Urinary bladder (tissue), 4 donors: ENCODE data around the gene PRSS56. TPM values are rescaled to one million over a fixed set of nuclear protein-coding genes. Genes with fewer than 3 reads are reported as not detected.
"Not testable (repeated sequence)": the region's sequence is repeated elsewhere in the genome, so short reads cannot be mapped to it uniquely, and the experiment has no call there.

ENCODE experiments used
- DNase-seq: peaks from one replicate; pipeline ENCODE4 v3.0.0-alpha.2; 2015; ENCODE audit errors: extremely low spot score
- H3K27ac ChIP-seq: one replicate; pipeline ENCODE4 v1.5.1; 2013; ENCODE audit warnings: low read depth, mild to moderate bottlenecking, moderate library complexity
- H3K36me3 ChIP-seq: one replicate; pipeline ENCODE4 v1.6.1; 2013; ENCODE audit warnings: mild to moderate bottlenecking, moderate library complexity; ENCODE audit not compliant: insufficient read depth
- H3K4me1 ChIP-seq: one replicate; pipeline ENCODE4 v1.6.1; 2013; ENCODE audit warnings: mild to moderate bottlenecking, moderate library complexity; ENCODE audit not compliant: insufficient read depth
- H3K4me3 ChIP-seq: one replicate; pipeline ENCODE4 v1.5.1; 2013; ENCODE audit warnings: low read depth, low read length
- WGBS: extraction: QIAGEN DNeasy Blood & Tissue Kit; methylation state at CpG from one replicate; pipeline ENCODE4 v1.1.7; 2013; 5-methylcytosine and 5-hydroxymethylcytosine counted together
- polyA plus RNA-seq: library from polyadenylated mRNA; stranded (reverse); fragments of 200-250 nt; gene quantifications from one replicate; pipeline ENCODE4 v1.2.3, GENCODE V29; 2013
- total RNA-seq: library from RNA; depleted of rRNA; stranded (reverse); fragments of >200 nt; gene quantifications from one replicate; pipeline ENCODE4 v1.2.3, GENCODE V29; 2014
- donor health status: healthy with polysubstance abuse.
- donor health status: healthy.

Gene PRSS56
- total and polyA plus RNA-seq, 2 donors = not detected

- Histone ChIP-seq H3K4me1 (no peaks in the 10 kb centered on the region), H3K4me3 (no peak overlapping the region), H3K36me3 (peaks cover 5% of the 10 kb centered on the region), H3K27ac (no peak overlapping the region)
- 80% methylated on average over 3 of the region's 3 CpGs for WGBS
- no peak for DNase-seq
Measured at GRCh38 chr2:232556426-232556825, 36.2 kb downstream of the PRSS56 start.

GRCh38 chr2:232562515-232563151 is 42.4 kb downstream of the PRSS56 start:
- Histone ChIP-seq H3K27ac (no peak overlapping the region), H3K4me3 (no peak overlapping the region), H3K36me3 (peaks cover 2% of the 10 kb centered on the region), H3K4me1 (no peaks in the 10 kb centered on the region)
- 83% methylated on average over 8 of the region's 8 CpGs for WGBS
- no peak for DNase-seq

- no peak overlapping the region for H3K4me3 ChIP-seq
- H3K4me1 ChIP-seq = no peaks in the 10 kb centered on the region
- DNase-seq = no peak
- WGBS = 50% methylated on average over 3 of the region's 3 CpGs
- H3K27ac ChIP-seq = no peak overlapping the region
- H3K36me3 ChIP-seq = peaks cover 3% of the 10 kb centered on the region
Measured at GRCh38 chr2:232563580-232563979, 43.4 kb downstream of the PRSS56 start.

GRCh38 chr2:232567721-232568120 is 47.5 kb downstream of the PRSS56 start:
- H3K36me3 ChIP-seq = peaks cover 2% of the 10 kb centered on the region
- no peaks in the 10 kb centered on the region for H3K4me1 ChIP-seq
- DNase-seq = no peak
- H3K27ac ChIP-seq = no peak overlapping the region
- H3K4me3 ChIP-seq = no peak overlapping the region

- DNase-seq = no peak
- 76% methylated on average over 5 of the region's 5 CpGs for WGBS
- H3K36me3 ChIP-seq = peaks cover 2% of the 10 kb centered on the region
- H3K4me1 ChIP-seq = no peaks in the 10 kb centered on the region
- H3K4me3 ChIP-seq = no peak overlapping the region
- H3K27ac ChIP-seq = no peak overlapping the region
Measured at GRCh38 chr2:232568161-232568560, 48.0 kb downstream of the PRSS56 start.

- H3K27ac ChIP-seq = no peak overlapping the region
- DNase-seq = no peak
- WGBS = 95% methylated on average over 9 of the region's 9 CpGs
- H3K4me1 ChIP-seq = no peaks in the 10 kb centered on the region
- H3K4me3 ChIP-seq = no peak overlapping the region
- H3K36me3 ChIP-seq = peaks cover 2% of the 10 kb centered on the region
Measured at GRCh38 chr2:232569541-232569940, 49.4 kb downstream of the PRSS56 start.

- not testable (repeated sequence) for DNase-seq, H3K36me3 ChIP-seq, H3K4me3 ChIP-seq, H3K27ac ChIP-seq, H3K4me1 ChIP-seq
- WGBS = 94% methylated on average over 6 of the region's 6 CpGs
Measured at GRCh38 chr2:232570481-232570880, 50.3 kb downstream of the PRSS56 start.

GRCh38 chr2:232571026-232571474 is 50.9 kb downstream of the PRSS56 start:
- 67% methylated on average over 7 of the region's 7 CpGs for WGBS
- no peaks in the 10 kb centered on the region for H3K4me1 ChIP-seq
- DNase-seq = no peak
- peaks cover 2% of the 10 kb centered on the region for H3K36me3 ChIP-seq
- no peak overlapping the region for H3K4me3 ChIP-seq
- H3K27ac ChIP-seq = no peak overlapping the region

GRCh38 chr2:232573042-232573441 is 52.9 kb downstream of the PRSS56 start:
- no peak for DNase-seq
- H3K27ac ChIP-seq = no peak overlapping the region
- peaks cover 2% of the 10 kb centered on the region for H3K36me3 ChIP-seq
- H3K4me3 ChIP-seq = no peak overlapping the region
- H3K4me1 ChIP-seq = no peaks in the 10 kb centered on the region

GRCh38 chr2:232573771-232574435 is 53.7 kb downstream of the PRSS56 start:
- Histone ChIP-seq H3K4me1 (no peaks in the 10 kb centered on the region), H3K36me3 (no peaks in the 10 kb centered on the region), H3K27ac (no peak overlapping the region), H3K4me3 (no peak overlapping the region)
- 93% methylated on average over 8 of the region's 8 CpGs for WGBS
- DNase-seq = no peak

GRCh38 chr2:232574674-232575403 is 54.7 kb downstream of the PRSS56 start:
- 86% methylated on average over 5 of the region's 5 CpGs for WGBS
- no peaks in the 10 kb centered on the region for H3K36me3 ChIP-seq
- H3K4me1 ChIP-seq = no peaks in the 10 kb centered on the region
- H3K4me3 ChIP-seq = no peak overlapping the region
- DNase-seq = no peak
- no peak overlapping the region for H3K27ac ChIP-seq
